Articular chondrocyte of knee joint (primary cell): ENCODE data around the gene PPP1R2. TPM values are rescaled to one million over a fixed set of nuclear protein-coding genes. Genes with fewer than 3 reads are reported as not detected.

Experiments
- small RNA-seq: library from RNA; depleted of rRNA; stranded (forward); fragments of <200 nt; gene quantifications from one replicate; pipeline ENCODE3, GENCODE V24; 2012
- total RNA-seq: library from RNA; depleted of rRNA; stranded (reverse); fragments of >200 nt; gene quantifications from 2 replicates; pipeline ENCODE4 v1.2.3, GENCODE V29; 2012

Gene PPP1R2
- total RNA-seq, result 66.9 and 79.6 TPM in 2 replicates

DNA sequence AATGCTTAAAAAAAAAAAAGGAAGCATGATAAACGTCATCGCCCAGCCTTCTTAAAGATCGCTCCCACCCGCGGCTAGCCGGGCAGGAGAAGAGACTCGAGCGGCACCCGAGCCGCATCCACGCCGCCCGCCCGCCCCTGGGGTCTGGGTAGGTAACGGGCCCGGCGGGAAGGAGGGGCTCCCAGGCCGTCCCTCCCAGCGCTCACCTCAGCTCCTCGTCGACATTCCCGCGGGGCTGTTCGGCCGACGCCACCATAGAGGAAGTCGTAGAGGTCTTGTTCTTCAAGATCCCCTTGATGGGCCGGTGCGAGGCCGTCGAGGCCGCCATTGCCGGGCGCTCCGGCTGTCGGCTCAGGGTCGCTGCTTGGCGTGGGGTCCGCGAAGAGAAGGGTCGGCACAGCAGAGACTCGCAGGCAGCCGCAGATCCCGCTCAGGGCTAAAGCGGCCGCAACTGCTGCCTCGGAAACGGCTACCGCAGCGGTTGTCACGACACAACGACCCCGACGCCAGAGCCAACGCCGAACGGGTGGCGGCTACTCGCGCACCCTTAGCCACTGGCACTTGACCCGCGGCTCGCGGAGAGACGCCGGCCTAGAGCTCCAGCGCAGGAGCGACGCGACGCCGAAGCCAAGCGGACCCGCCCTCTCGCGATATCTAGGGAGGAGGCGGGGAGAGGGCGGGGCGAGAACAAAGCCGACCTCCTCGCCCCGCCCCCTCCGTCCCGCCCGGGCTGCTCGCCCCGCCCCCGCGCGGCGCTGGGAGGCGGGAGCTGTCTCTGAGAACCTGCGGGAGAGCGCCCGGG lies at the start of gene PPP1R2:
PPP1R2 (minus strand) TSS at position 628 of the 802 bp plus-strand sequence; CDS start at position 328, 300 bp downstream.

DNA sequence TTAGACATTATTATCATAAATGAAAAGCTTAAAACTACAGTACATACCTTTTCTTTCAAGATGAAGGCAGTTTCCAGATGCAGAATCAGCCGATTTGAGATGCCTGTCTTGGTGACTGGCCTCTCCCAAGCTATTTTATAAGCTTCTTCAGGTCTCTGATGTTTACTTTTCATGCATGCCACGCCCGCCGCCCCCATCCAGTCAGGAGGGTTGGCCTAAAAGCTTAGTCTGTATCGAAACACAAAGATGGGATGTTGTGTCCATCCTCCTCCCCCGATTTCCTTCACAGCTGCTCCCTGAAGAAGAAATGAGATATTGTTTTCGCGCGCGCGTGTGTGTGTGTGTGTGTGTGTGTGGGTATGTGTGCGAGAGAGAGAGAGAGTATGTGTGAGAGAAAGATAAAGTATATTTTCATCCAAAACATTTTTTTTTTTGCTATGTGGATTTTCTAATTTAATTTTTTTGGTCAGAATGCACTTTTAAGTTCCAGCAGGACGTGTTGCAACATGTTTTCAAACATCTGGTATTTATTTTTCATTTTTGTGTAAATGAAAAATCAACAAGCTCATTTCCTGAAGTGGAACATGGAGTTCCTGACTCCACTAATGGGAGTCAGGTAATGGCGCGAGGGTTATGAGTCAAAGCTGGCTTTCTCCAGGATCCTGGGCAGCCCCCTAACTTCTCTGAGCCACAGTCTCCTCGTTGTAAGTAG lies 40.9 kb upstream of the PPP1R2 start, which contains the start of gene APOD:
APOD (minus strand) TSS at position 110 of the 712 bp plus-strand sequence. CDS start 4,479 bp downstream, outside the sequence.

Small RNA genes lying within 50 kb of the gene (small RNA-seq; reads per million reads assigned to genes)
- not detected for gene RN7SL73P
- not detected for gene RNU6ATAC24P

Other genes starting within 250 kb of the PPP1R2 start
- 91.7 and 93.4 TPM in 2 replicates for gene ACAP2, start 100.3 kb downstream of the PPP1R2 start, total RNA-seq
- gene APOD, start 40.6 kb upstream of the PPP1R2 start, total RNA-seq, result 0.91 and 2.8 TPM in 2 replicates
- 1.4 and 1.6 TPM in 2 replicates for gene MUC20, start 177.7 kb upstream of the PPP1R2 start, total RNA-seq